DND-41 (cell line): ENCODE results near the gene APOBEC4.

ENCODE experiments used
- ATAC-seq: fragments of 200-7000 bp; cut with Tn5 transposase; 3 replicates; pipeline ENCODE4 v1.9.1; 2021; ENCODE audit warnings: low read depth; ENCODE audit not compliant: insufficient read depth
- DNase-seq: peaks from one replicate; pipeline ENCODE4 v3.0.0-alpha.2; 2020
- H2AFZ ChIP-seq: 2 replicates; pipeline ENCODE4 v1.6.0; 2012; ENCODE audit warnings: low read depth, low read length
- H3K27ac ChIP-seq: 2 replicates; pipeline ENCODE4 v1.5.1; 2012; ENCODE audit warnings: low read length, inconsistent platforms
- H3K27me3 ChIP-seq: fragments of 200-600 bp; sonication (generic); 2 replicates; pipeline ENCODE4 v1.6.0; 2012; ENCODE audit warnings: low read length, mild to moderate bottlenecking, inconsistent platforms; ENCODE audit not compliant: insufficient read depth, poor library complexity
- H3K36me3 ChIP-seq: 2 replicates; pipeline ENCODE4 v1.5.1; 2012; ENCODE audit warnings: low read length, inconsistent platforms; ENCODE audit not compliant: insufficient read depth
- H3K4me1 ChIP-seq: 2 replicates; pipeline ENCODE4 v1.5.1; 2012; ENCODE audit warnings: mild to moderate bottlenecking, low read length; ENCODE audit not compliant: insufficient read depth
- H3K4me2 ChIP-seq: 2 replicates; pipeline ENCODE4 v1.6.0; 2012; ENCODE audit warnings: mild to moderate bottlenecking, moderate library complexity, low read length, inconsistent platforms; ENCODE audit not compliant: insufficient read depth
- H3K4me3 ChIP-seq, 2 experiments: fragments of 200-600 bp in 1 of 2; shearing (Covaris generic) in 1 of 2; 2 replicates each; pipeline ENCODE4 v1.5.1; 2012 to 2016; ENCODE audit warnings: inconsistent platforms in 2 of 2, low read length in 2 of 2, mild to moderate bottlenecking in 2 of 2, low read depth in 1 of 2, moderate library complexity in 1 of 2
- H3K79me2 ChIP-seq: 2 replicates; pipeline ENCODE4 v1.6.0; 2012; ENCODE audit warnings: low read length, inconsistent platforms; ENCODE audit not compliant: insufficient read depth
- H3K9ac ChIP-seq: 2 replicates; pipeline ENCODE4 v1.6.0; 2012; ENCODE audit warnings: low read depth, mild to moderate bottlenecking, inconsistent platforms, low read length, moderate library complexity
- H3K9me3 ChIP-seq: 2 replicates; pipeline ENCODE4 v1.5.1; 2012; ENCODE audit warnings: low read length, moderate library complexity, mild to moderate bottlenecking, inconsistent platforms; ENCODE audit not compliant: insufficient read depth, severe bottlenecking
- H4K20me1 ChIP-seq: 2 replicates; pipeline ENCODE4 v1.6.0; 2012; ENCODE audit warnings: low read length; ENCODE audit not compliant: insufficient read depth
- EZH2 ChIP-seq: IDR thresholded peaks from 3 replicates; pipeline ENCODE4 v1.6.1; 2012; ENCODE audit warnings: borderline replicate concordance, low read depth, mild to moderate bottlenecking, moderate library complexity, low read length, inconsistent platforms; ENCODE audit not compliant: severe bottlenecking
- TF ChIP-seq, protein P1 (sequence below): IDR thresholded peaks from 2 replicates; pipeline ENCODE4 v1.5.1; 2012; ENCODE audit warnings: borderline replicate concordance, low read length, moderate library complexity, mild to moderate bottlenecking; ENCODE audit not compliant: poor library complexity, severe bottlenecking; ENCODE audit errors: extremely low read depth

Gene APOBEC4

DNA sequence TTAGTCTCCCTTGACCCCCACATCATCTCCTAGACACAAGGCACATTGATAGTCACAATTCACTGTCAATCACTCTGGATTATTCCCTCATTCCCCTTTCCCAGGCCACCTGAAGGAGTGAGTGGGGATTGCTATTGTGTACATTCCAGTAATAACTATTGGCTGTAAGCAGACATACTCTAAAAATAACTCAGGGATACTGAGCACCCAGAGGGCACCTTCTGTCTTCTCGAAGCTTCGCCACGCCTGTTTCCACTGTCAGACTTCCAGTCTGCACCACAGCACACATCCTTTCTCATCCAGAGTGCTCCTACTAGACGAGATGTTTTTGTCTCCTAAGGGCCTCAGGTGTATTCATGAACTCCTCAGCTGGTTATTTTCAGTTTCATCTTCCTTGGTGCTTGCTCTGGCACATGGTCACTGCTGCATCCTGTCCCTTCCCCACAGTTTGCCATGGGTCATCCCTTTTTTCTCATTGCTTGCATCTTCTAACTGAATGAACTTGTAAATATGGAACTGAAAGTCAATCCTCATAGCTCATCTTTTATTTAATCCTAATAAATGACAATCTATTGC is 848 bp upstream of the APOBEC4 start:
- H3K27me3 ChIP-seq, result no peaks in the 10 kb centered on the region
- no peak for DNase-seq
- H3K27ac ChIP-seq, result no peak overlapping the region
- ATAC-seq, result no peak
- no peaks in the 10 kb centered on the region for H3K79me2 ChIP-seq
- no peak overlapping the region for H3K4me3 ChIP-seq
- H3K9ac ChIP-seq, result no peak overlapping the region
- no peak for TF ChIP-seq EZH2
- TF ChIP-seq, protein P1, sequence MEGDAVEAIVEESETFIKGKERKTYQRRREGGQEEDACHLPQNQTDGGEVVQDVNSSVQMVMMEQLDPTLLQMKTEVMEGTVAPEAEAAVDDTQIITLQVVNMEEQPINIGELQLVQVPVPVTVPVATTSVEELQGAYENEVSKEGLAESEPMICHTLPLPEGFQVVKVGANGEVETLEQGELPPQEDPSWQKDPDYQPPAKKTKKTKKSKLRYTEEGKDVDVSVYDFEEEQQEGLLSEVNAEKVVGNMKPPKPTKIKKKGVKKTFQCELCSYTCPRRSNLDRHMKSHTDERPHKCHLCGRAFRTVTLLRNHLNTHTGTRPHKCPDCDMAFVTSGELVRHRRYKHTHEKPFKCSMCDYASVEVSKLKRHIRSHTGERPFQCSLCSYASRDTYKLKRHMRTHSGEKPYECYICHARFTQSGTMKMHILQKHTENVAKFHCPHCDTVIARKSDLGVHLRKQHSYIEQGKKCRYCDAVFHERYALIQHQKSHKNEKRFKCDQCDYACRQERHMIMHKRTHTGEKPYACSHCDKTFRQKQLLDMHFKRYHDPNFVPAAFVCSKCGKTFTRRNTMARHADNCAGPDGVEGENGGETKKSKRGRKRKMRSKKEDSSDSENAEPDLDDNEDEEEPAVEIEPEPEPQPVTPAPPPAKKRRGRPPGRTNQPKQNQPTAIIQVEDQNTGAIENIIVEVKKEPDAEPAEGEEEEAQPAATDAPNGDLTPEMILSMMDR, result no peak
- H2AFZ ChIP-seq, result no peak overlapping the region
- no peak overlapping the region for H3K4me2 ChIP-seq
- no peaks in the 10 kb centered on the region for H3K4me1 ChIP-seq
- H4K20me1 ChIP-seq, result no peaks in the 10 kb centered on the region
- no peaks in the 10 kb centered on the region for H3K36me3 ChIP-seq
- no peaks in the 10 kb centered on the region for H3K9me3 ChIP-seq

DNA sequence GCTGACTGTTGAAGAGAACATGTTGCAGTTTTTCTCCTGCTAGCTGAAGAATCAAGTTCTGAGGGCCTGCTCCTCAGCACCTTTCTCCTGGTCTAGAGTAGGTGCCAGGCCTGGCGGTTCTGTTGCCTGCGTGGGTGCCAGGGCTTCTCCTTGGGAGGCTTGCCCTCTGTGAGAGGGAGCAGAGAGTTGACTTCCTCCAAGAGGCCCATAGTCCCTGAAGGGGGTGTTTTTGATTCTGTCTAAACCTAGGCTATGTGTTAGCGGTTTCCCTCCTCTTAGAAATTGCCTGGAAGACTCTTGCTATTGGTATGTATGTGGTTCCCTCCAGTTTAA is 312 bp upstream of the APOBEC4 start:
- no peaks in the 10 kb centered on the region for H3K9me3 ChIP-seq
- no peak overlapping the region for H3K9ac ChIP-seq
- H2AFZ ChIP-seq, result no peak overlapping the region
- H3K27ac ChIP-seq, result no peak overlapping the region
- no peaks in the 10 kb centered on the region for H3K4me1 ChIP-seq
- no peak overlapping the region for H3K4me2 ChIP-seq
- DNase-seq (no peak), ATAC-seq (no peak)
- no peaks in the 10 kb centered on the region for H3K27me3 ChIP-seq
- H3K36me3 ChIP-seq, result no peaks in the 10 kb centered on the region
- H3K79me2 ChIP-seq, result no peaks in the 10 kb centered on the region
- TF ChIP-seq, protein P1, result no peak
- TF ChIP-seq EZH2, result no peak
- H3K4me3 ChIP-seq, result no peak overlapping the region
- H4K20me1 ChIP-seq, result no peaks in the 10 kb centered on the region

- H4K20me1 ChIP-seq, result no peaks in the 10 kb centered on the region
- DNase-seq (no peak), ATAC-seq (no peak)
- no peak overlapping the region for H3K9ac ChIP-seq
- TF ChIP-seq, protein P1, result no peak
- no peak for TF ChIP-seq EZH2
- no peaks in the 10 kb centered on the region for H3K79me2 ChIP-seq
- H3K4me2 ChIP-seq, result no peak overlapping the region
- no peaks in the 10 kb centered on the region for H3K4me1 ChIP-seq
- H3K27me3 ChIP-seq, result no peaks in the 10 kb centered on the region
- H3K9me3 ChIP-seq, result no peaks in the 10 kb centered on the region
- no peak overlapping the region for H3K4me3 ChIP-seq
- H3K27ac ChIP-seq, result no peak overlapping the region
- H2AFZ ChIP-seq, result no peak overlapping the region
- no peaks in the 10 kb centered on the region for H3K36me3 ChIP-seq
Measured at GRCh38 chr1:183652107-183652506, 1.0 kb downstream of the APOBEC4 start.

GRCh38 chr1:183651612-183652011 is 1.5 kb downstream of the APOBEC4 start:
- Histone ChIP-seq H3K36me3 (no peaks in the 10 kb centered on the region), H3K9ac (no peak overlapping the region), H3K79me2 (no peaks in the 10 kb centered on the region), H2AFZ (no peak overlapping the region), H3K27me3 (no peaks in the 10 kb centered on the region), H3K27ac (no peak overlapping the region), H3K9me3 (no peaks in the 10 kb centered on the region), H4K20me1 (no peaks in the 10 kb centered on the region), H3K4me3 (no peak overlapping the region), H3K4me2 (no peak overlapping the region), H3K4me1 (no peaks in the 10 kb centered on the region)
- DNase-seq (no peak), ATAC-seq (no peak)
- TF ChIP-seq, protein P1, result no peak
- no peak for TF ChIP-seq EZH2
